ENCODE measurements around the gene ESRRA. TPM values are rescaled to one million over a fixed set of nuclear protein-coding genes. Genes with fewer than 3 reads are reported as not detected.

Gene ESRRA
- total and polyA plus RNA-seq, 5 donors: 132 to 199 (median 147) TPM

GRCh38 chr11:64340671-64341335 lies 35.5 kb downstream of the ESRRA start:
- Histone ChIP-seq H3K27ac (ENCODE audit: low read length) (no peak overlapping the region), H3K27me3 (ENCODE audit: control insufficient read depth, insufficient read depth) (no peaks in the 10 kb centered on the region), H3K9me3 (ENCODE audit: control insufficient read depth, low read length) (no peaks in the 10 kb centered on the region), H3K4me3 (ENCODE audit: low read length) (no peak overlapping the region), H3K4me1 (ENCODE audit: control insufficient read depth, insufficient read depth, low read length) (no peaks in the 10 kb centered on the region)
- DNase-seq (peak in 2 of 3 donors; percentile 82 to 87), ATAC-seq (no peak)
- intact Hi-C loops (cut with DNase I): no loop called here
- 27% methylated on average over 33 of the region's 33 CpGs for WGBS

GRCh38 chr11:64341429-64341828 lies 36.1 kb downstream of the ESRRA start:
- Histone ChIP-seq H3K4me3 (ENCODE audit: low read length) (no peak overlapping the region), H3K4me1 (ENCODE audit: control insufficient read depth, insufficient read depth, low read length) (no peaks in the 10 kb centered on the region), H3K9me3 (ENCODE audit: control insufficient read depth, low read length) (no peaks in the 10 kb centered on the region), H3K27me3 (ENCODE audit: control insufficient read depth, insufficient read depth) (no peaks in the 10 kb centered on the region), H3K27ac (ENCODE audit: low read length) (no peak overlapping the region)
- DNase-seq (peak in 2 of 3 donors; percentile 66 to 71), ATAC-seq (no peak)
- WGBS: 80% methylated on average over 21 of the region's 21 CpGs
- intact Hi-C loops (cut with DNase I): no loop called here

- Histone ChIP-seq H3K27me3 (ENCODE audit: control insufficient read depth, insufficient read depth) (no peaks in the 10 kb centered on the region), H3K4me1 (ENCODE audit: control insufficient read depth, insufficient read depth, low read length) (no peaks in the 10 kb centered on the region), H3K4me3 (ENCODE audit: low read length) (peak overlapping the region; percentile 12), H3K9me3 (ENCODE audit: control insufficient read depth, low read length) (no peaks in the 10 kb centered on the region), H3K27ac (ENCODE audit: low read length) (peak overlapping the region; percentile 33)
- ATAC-seq: peak; percentile 91 to 92
- WGBS: 18% methylated on average over 55 of the region's 55 CpGs
- intact Hi-C loops (cut with DNase I): no loop called here
- peak; percentile 90 to 97 (median 95) for DNase-seq
These were observed 36.8 kb downstream of the ESRRA start for GRCh38 chr11:64341851-64342791.

GRCh38 chr11:64342869-64343745 lies 37.8 kb downstream of the ESRRA start:
- ATAC-seq: peak in 1 of 2 donors; percentile 23
- 63% methylated on average over 29 of the region's 29 CpGs for WGBS
- H3K9me3 ChIP-seq (ENCODE audit: control insufficient read depth, low read length): no peaks in the 10 kb centered on the region
- H3K4me1 ChIP-seq (ENCODE audit: control insufficient read depth, insufficient read depth, low read length): no peaks in the 10 kb centered on the region
- no peaks in the 10 kb centered on the region for H3K27me3 ChIP-seq (ENCODE audit: control insufficient read depth, insufficient read depth)
- peak in 2 of 3 donors; percentile 38 to 61 for DNase-seq
- H3K4me3 ChIP-seq (ENCODE audit: low read length): peak overlapping the region; percentile 12
- intact Hi-C loops (cut with DNase I): no loop called here
- no peak overlapping the region for H3K27ac ChIP-seq (ENCODE audit: low read length)

GRCh38 chr11:64343767-64344559 lies 38.6 kb downstream of the ESRRA start:
- Histone ChIP-seq H3K4me3 (ENCODE audit: low read length) (no peak overlapping the region), H3K4me1 (ENCODE audit: control insufficient read depth, insufficient read depth, low read length) (no peaks in the 10 kb centered on the region), H3K9me3 (ENCODE audit: control insufficient read depth, low read length) (no peaks in the 10 kb centered on the region), H3K27me3 (ENCODE audit: control insufficient read depth, insufficient read depth) (no peaks in the 10 kb centered on the region), H3K27ac (ENCODE audit: low read length) (no peak overlapping the region)
- 81% methylated on average over 18 of the region's 18 CpGs for WGBS
- ATAC-seq (peak in 1 of 2 donors; percentile 4), DNase-seq (peak in 2 of 3 donors; percentile 70 to 73)
- intact Hi-C loops (cut with DNase I): no loop called here

GRCh38 chr11:64344787-64345186 lies 39.5 kb downstream of the ESRRA start:
- ATAC-seq: no peak
- Histone ChIP-seq H3K27me3 (ENCODE audit: control insufficient read depth, insufficient read depth) (no peaks in the 10 kb centered on the region), H3K4me1 (ENCODE audit: control insufficient read depth, insufficient read depth, low read length) (no peaks in the 10 kb centered on the region), H3K9me3 (ENCODE audit: control insufficient read depth, low read length) (no peaks in the 10 kb centered on the region), H3K27ac (ENCODE audit: low read length) (no peak overlapping the region), H3K4me3 (ENCODE audit: low read length) (no peak overlapping the region)
- peak in 1 of 3 donors; percentile 61 for DNase-seq
- intact Hi-C loops (cut with DNase I): no loop called here
- WGBS: 96% methylated on average over 28 of the region's 28 CpGs

GRCh38 chr11:64347193-64347867 lies 42.0 kb downstream of the ESRRA start:
- WGBS: 89% methylated on average over 12 of the region's 12 CpGs
- no peaks in the 10 kb centered on the region for H3K4me1 ChIP-seq (ENCODE audit: control insufficient read depth, insufficient read depth, low read length)

GRCh38 chr11:64348383-64349024 lies 43.2 kb downstream of the ESRRA start:
- Histone ChIP-seq H3K4me3 (ENCODE audit: low read length) (no peak overlapping the region), H3K27me3 (ENCODE audit: control insufficient read depth, insufficient read depth) (no peaks in the 10 kb centered on the region), H3K9me3 (ENCODE audit: control insufficient read depth, low read length) (no peaks in the 10 kb centered on the region), H3K27ac (ENCODE audit: low read length) (no peak overlapping the region), H3K4me1 (ENCODE audit: control insufficient read depth, insufficient read depth, low read length) (no peaks in the 10 kb centered on the region)
- WGBS: 60% methylated on average over 14 of the region's 14 CpGs
- intact Hi-C loops (cut with DNase I): no loop called here
- ATAC-seq (no peak), DNase-seq (peak in 1 of 3 donors; percentile 55)

More at GRCh38 chr11:64347193-64347867, 42.0 kb downstream of the ESRRA start:
- Histone ChIP-seq H3K27ac (ENCODE audit: low read length) (no peak overlapping the region), H3K4me3 (ENCODE audit: low read length) (no peak overlapping the region), H3K27me3 (ENCODE audit: control insufficient read depth, insufficient read depth) (no peaks in the 10 kb centered on the region), H3K9me3 (ENCODE audit: control insufficient read depth, low read length) (no peaks in the 10 kb centered on the region)
- ATAC-seq (no peak), DNase-seq (no peak)
- intact Hi-C loops (cut with DNase I): no loop called here

GRCh38 chr11:64349025-64349387 lies 43.7 kb downstream of the ESRRA start:
- 86% methylated on average over 7 of the region's 7 CpGs for WGBS
- no peaks in the 10 kb centered on the region for H3K9me3 ChIP-seq (ENCODE audit: control insufficient read depth, low read length)

More at GRCh38 chr11:64349025-64349387, 43.7 kb downstream of the ESRRA start:
- no peaks in the 10 kb centered on the region for H3K27me3 ChIP-seq (ENCODE audit: control insufficient read depth, insufficient read depth)
- DNase-seq (no peak), ATAC-seq (no peak)
- H3K4me3 ChIP-seq (ENCODE audit: low read length): no peak overlapping the region
- intact Hi-C loops (cut with DNase I): no loop called here
- H3K27ac ChIP-seq (ENCODE audit: low read length): no peak overlapping the region
- no peaks in the 10 kb centered on the region for H3K4me1 ChIP-seq (ENCODE audit: control insufficient read depth, insufficient read depth, low read length)

All from right cardiac atrium (tissue), 5 donors.